ENCODE data around the gene VEZT. TPM values are rescaled to one million over a fixed set of nuclear protein-coding genes. Genes with fewer than 3 reads are reported as not detected.

Gene VEZT
- polyA plus RNA-seq, 1 of the 3 experiments (the other 2 are of a cell fraction): 41.2 TPM

- Histone ChIP-seq H2AFZ (ENCODE audit: low read depth) (0 out of 2 replicates have a peak overlapping the region, but pooled peaks have one; percentile 17), H3K27ac (ENCODE audit: low read depth in 2 of 2, low read length in 1 of 2) (peak overlapping the region in 1 of 2 experiments; percentile 55; a peak in 2 of 4 replicates), H3K79me2 (ENCODE audit: insufficient read depth) (no peaks in the 10 kb centered on the region), H3K4me1 (ENCODE audit: control insufficient read depth in 1 of 2, insufficient read depth in 2 of 2, low read depth in 1 of 2, low read length in 1 of 2) (no peaks in the 10 kb centered on the region; a peak in 2 of 4 replicates), H4K20me1 (ENCODE audit: insufficient read depth) (no peaks in the 10 kb centered on the region), H3K4me3 (ENCODE audit: low read depth in 2 of 2, low read length in 1 of 2) (no peak overlapping the region), H3K9me3 (no peaks in the 10 kb centered on the region), H3K4me2 (0 out of 2 replicates have a peak overlapping the region, but pooled peaks have one; percentile 6), H3F3A (replicated peaks; ENCODE audit: insufficient read depth) (peaks cover 3% of the 10 kb centered on the region), H3K36me3 (replicated peaks in 1 of 2; ENCODE audit: control insufficient read depth in 1 of 2, insufficient read depth in 2 of 2, low read length in 1 of 2) (no peaks in the 10 kb centered on the region), H3K27me3 (ENCODE audit: insufficient read depth) (no peaks in the 10 kb centered on the region), H3K9me2 (no peaks in the 10 kb centered on the region), H3K9ac (no peak overlapping the region)
- CTCF ChIA-PET: no interaction called here
- TF ChIP-seq EZH2phosphoT487 (IDR thresholded peaks at IDR 0.05; ENCODE audit: borderline replicate concordance, low read depth) (no peak), YY1 (IDR thresholded peaks at IDR 0.05; ENCODE audit: low read depth) (no peak), ZBTB33 (IDR thresholded peaks at IDR 0.05; ENCODE audit: borderline replicate concordance, low read depth) (no peak), POLR2AphosphoS5 (IDR thresholded peaks at IDR 0.05; ENCODE audit: low read depth, low read length) (no peak), NFIC (IDR thresholded peaks at IDR 0.05; ENCODE audit: borderline replicate concordance) (no peak), NRF1 (IDR thresholded peaks at IDR 0.05; ENCODE audit: low read depth, low read length) (no peak), MEF2A (IDR thresholded peaks at IDR 0.05; ENCODE audit: borderline replicate concordance, low read depth) (no peak), EP300 (IDR thresholded peaks at IDR 0.05; ENCODE audit: borderline replicate concordance in 1 of 2, low read depth in 1 of 2, low read length in 1 of 2) (no peak)
- 58% methylated on average over 2 of the region's 2 CpGs for WGBS (ENCODE audit: low lambda C conversion rate)
- POLR2A ChIA-PET: interaction anchor here (0.9 kb wide), 1 partner anchor 13 kb away, joined by 4 read pairs; no protein-coding TSS in a partner anchor
- DNase-seq: no peak
Observed at GRCh38 chr12:95318071-95318545, 100.5 kb downstream of the VEZT start.

GRCh38 chr12:95319694-95320331, 102.2 kb downstream of the VEZT start:
- no peaks in the 10 kb centered on the region for H4K20me1 ChIP-seq (ENCODE audit: insufficient read depth)
- no peaks in the 10 kb centered on the region for H3K9me3 ChIP-seq
- H3K4me3 ChIP-seq (ENCODE audit: low read depth in 2 of 2, low read length in 1 of 2): no peak overlapping the region
- ChIA-PET POLR2A (no interaction called here), CTCF (interaction anchor here (0.6 kb wide), 1 partner anchor 17 kb away, joined by 3 read pairs; no protein-coding TSS in a partner anchor)
- H3K9me2 ChIP-seq: no peaks in the 10 kb centered on the region
- H3K4me2 ChIP-seq: no peak overlapping the region
- WGBS (ENCODE audit: low lambda C conversion rate): 100% methylated on average over 1 of the region's 1 CpG
- no peaks in the 10 kb centered on the region; a peak in 2 of 4 replicates for H3K4me1 ChIP-seq (ENCODE audit: control insufficient read depth in 1 of 2, insufficient read depth in 2 of 2, low read depth in 1 of 2, low read length in 1 of 2)
- DNase-seq: no peak
- H2AFZ ChIP-seq (ENCODE audit: low read depth): no peak overlapping the region
- no peaks in the 10 kb centered on the region for H3K79me2 ChIP-seq (ENCODE audit: insufficient read depth)
- H3K27me3 ChIP-seq (ENCODE audit: insufficient read depth): no peaks in the 10 kb centered on the region
- H3F3A ChIP-seq (replicated peaks; ENCODE audit: insufficient read depth): peaks cover 3% of the 10 kb centered on the region
- H3K27ac ChIP-seq (ENCODE audit: low read depth in 2 of 2, low read length in 1 of 2): no peak overlapping the region
- no peaks in the 10 kb centered on the region for H3K36me3 ChIP-seq (replicated peaks in 1 of 2; ENCODE audit: control insufficient read depth in 1 of 2, insufficient read depth in 2 of 2, low read length in 1 of 2)
- TF ChIP-seq SIN3A (IDR thresholded peaks at IDR 0.05; ENCODE audit: borderline replicate concordance, low read depth, low read length) (no peak), USF1 (IDR thresholded peaks at IDR 0.05; ENCODE audit: borderline replicate concordance, low read depth) (no peak), RFX5 (IDR thresholded peaks at IDR 0.05; ENCODE audit: low read length) (no peak), FOSL2 (IDR thresholded peaks at IDR 0.05; ENCODE audit: borderline replicate concordance, low read depth) (no peak), NRF1 (IDR thresholded peaks at IDR 0.05; ENCODE audit: low read depth, low read length) (no peak), NFIC (IDR thresholded peaks at IDR 0.05; ENCODE audit: borderline replicate concordance) (no peak)
- no peak overlapping the region for H3K9ac ChIP-seq
